Measurements from ENCODE around the gene IGFBP4.
"Not testable (repeated sequence)": the region's sequence is repeated elsewhere in the genome, so short reads cannot be mapped to it uniquely, and the experiment has no call there.

IGFBP4 gene

GRCh38 chr17:40443196-40443987 lies at the start of gene IGFBP4:
Gene IGFBP4, plus strand, starts transcription at chr17:40443450. Its CDS starts 286 bp downstream, at chr17:40443736.
- DNase-seq: peak; percentile 50

GRCh38 chr17:40399185-40399584 lies 44.1 kb upstream of the IGFBP4 start:
- DNase-seq: peak; percentile 24

GRCh38 chr17:40402668-40403067 lies 40.6 kb upstream of the IGFBP4 start:
- no peak for DNase-seq

- no peak for DNase-seq
Observed at GRCh38 chr17:40404003-40404402, 39.2 kb upstream of the IGFBP4 start.

- no peak for DNase-seq
Observed at GRCh38 chr17:40407460-40407859, 35.8 kb upstream of the IGFBP4 start.

- DNase-seq: not testable (repeated sequence)
Observed at GRCh38 chr17:40409540-40409939, 33.7 kb upstream of the IGFBP4 start.

- DNase-seq: no peak
Observed at GRCh38 chr17:40410082-40410481, 33.2 kb upstream of the IGFBP4 start.

- no peak for DNase-seq
Observed at GRCh38 chr17:40411821-40412220, 31.4 kb upstream of the IGFBP4 start.

- no peak for DNase-seq
Observed at GRCh38 chr17:40412880-40413279, 30.4 kb upstream of the IGFBP4 start.

GRCh38 chr17:40414312-40414711 lies 28.9 kb upstream of the IGFBP4 start:
- not testable (repeated sequence) for DNase-seq

GRCh38 chr17:40415390-40415789 lies 27.9 kb upstream of the IGFBP4 start:
- DNase-seq: peak; percentile 39

GRCh38 chr17:40416671-40417070 lies 26.6 kb upstream of the IGFBP4 start:
- no peak for DNase-seq

GRCh38 chr17:40417258-40417608 lies 26.0 kb upstream of the IGFBP4 start:
- DNase-seq: no peak

GRCh38 chr17:40417609-40418427 lies 25.4 kb upstream of the IGFBP4 start, which contains the start of gene TOP2A:
Gene TOP2A, minus strand, starts transcription at chr17:40417896. Its CDS starts 105 bp downstream, at chr17:40417791.
- peak; percentile 98 for DNase-seq

GRCh38 chr17:40418428-40418706 lies 24.9 kb upstream of the IGFBP4 start:
- no peak for DNase-seq

- DNase-seq: no peak
Observed at GRCh38 chr17:40419559-40420331, 23.5 kb upstream of the IGFBP4 start.

GRCh38 chr17:40422990-40423633 lies 20.1 kb upstream of the IGFBP4 start:
- no peak for DNase-seq

- DNase-seq: no peak
Observed at GRCh38 chr17:40425741-40426140, 17.5 kb upstream of the IGFBP4 start.

- no peak for DNase-seq
Observed at GRCh38 chr17:40427002-40427491, 16.2 kb upstream of the IGFBP4 start.

- no peak for DNase-seq
Observed at GRCh38 chr17:40430272-40431230, 12.7 kb upstream of the IGFBP4 start.

- no peak for DNase-seq
Observed at GRCh38 chr17:40431231-40431602, 12.0 kb upstream of the IGFBP4 start.
